Activated CD4-positive, alpha-beta T cell treated with anti-CD3 and anti-CD28 coated beads for 48 hours (primary cell): ENCODE results near the gene TMEM39A.

ENCODE experiments used
- DNase-seq: peaks from one replicate; pipeline ENCODE4 v3.0.0-alpha.2; 2020

Gene TMEM39A

GRCh38 chr3:119396870-119397269 lies 66.5 kb downstream of the TMEM39A start:
- DNase-seq = no peak

- DNase-seq = no peak
These were observed 67.5 kb downstream of the TMEM39A start for GRCh38 chr3:119395923-119396358.

GRCh38 chr3:119388577-119388976 lies 74.8 kb downstream of the TMEM39A start:
- DNase-seq = no peak

DNA sequence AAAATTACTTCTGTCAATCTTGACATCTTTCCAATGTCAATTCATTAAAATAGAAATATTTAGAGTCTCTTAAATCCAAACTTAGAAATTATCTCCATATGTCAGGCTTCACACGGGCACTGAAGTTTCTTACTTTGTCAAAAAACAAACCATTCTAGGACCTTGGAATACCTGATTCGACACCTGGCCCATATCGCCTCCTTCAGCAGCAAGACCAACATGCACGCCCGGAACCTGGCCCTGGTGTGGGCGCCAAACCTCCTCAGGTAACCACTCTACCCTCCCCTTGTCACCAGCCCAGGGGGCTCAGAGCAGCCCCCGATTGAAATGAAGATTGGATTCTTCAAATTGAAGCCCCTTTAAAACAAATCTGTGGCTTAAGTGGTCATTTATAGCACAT lies 81.3 kb downstream of the TMEM39A start:
- DNase-seq = no peak

GRCh38 chr3:119380697-119381096 lies 82.7 kb downstream of the TMEM39A start:
- DNase-seq = no peak
